PC-9 (cell line): ENCODE data around the gene ERI2. TPM values are rescaled to one million over a fixed set of nuclear protein-coding genes. Genes with fewer than 3 reads are reported as not detected.
A peak's percentile ranks its signal among the peaks of the same experiment; 100 is the strongest.

Source experiments
- BruUV-seq: library from RNA; stranded (reverse); fragments of 400-500 nt; replicated peaks from 2 replicates; lab custom pipeline; 2021; lab: Mats Ljungman, UMichigan
- CTCF ChIA-PET: fragments of 300-600 bp; sonication (Branson Sonifier 250); formaldehyde crosslinking; loops from one replicate; lab custom pipeline; 2022; ENCODE audit warnings: antibody characterized with exemption; lab: Charles Lee
- POLR2A ChIA-PET: fragments of 300-600 bp; sonication (Branson Sonifier 250); formaldehyde crosslinking; loops from one replicate; lab custom pipeline; 2022; ENCODE audit warnings: antibody characterized with exemption; ENCODE audit not compliant: unreplicated experiment; lab: Charles Lee
- DNase-seq, 2 experiments: peaks; one replicate each; pipeline versions ENCODE4 v3.0.0 to v3.0.0-alpha.2; 2015 to 2022; ENCODE audit warnings: mixed read lengths in 1 of 2
- H2AFZ ChIP-seq: fragments of 200-600 bp; sonication (generic); 2 replicates; pipeline ENCODE4 v1.8.1; 2017; ENCODE audit warnings: antibody characterized with exemption
- H3F3A ChIP-seq: fragments of 200-600 bp; sonication (generic); 2 replicates; pipeline ENCODE4 v1.8.1; 2017; ENCODE audit warnings: antibody characterized with exemption, mild to moderate bottlenecking, low read depth; ENCODE audit not compliant: insufficient read depth
- H3K27ac ChIP-seq: fragments of 200-600 bp; sonication (generic); 2 replicates; pipeline ENCODE4 v1.6.1; 2016; ENCODE audit warnings: mixed run types
- H3K27me3 ChIP-seq: fragments of 200-600 bp; sonication (generic); 2 replicates; pipeline ENCODE4 v1.6.1; 2016; ENCODE audit warnings: low read depth, mixed run types; ENCODE audit not compliant: insufficient read depth
- H3K36me3 ChIP-seq: fragments of 200-600 bp; sonication (generic); 2 replicates; pipeline ENCODE4 v1.6.1; 2016; ENCODE audit warnings: low read depth, mixed run types
- H3K4me1 ChIP-seq: fragments of 200-600 bp; sonication (generic); replicated peaks from 2 replicates; pipeline ENCODE4 v1.6.1; 2016; ENCODE audit warnings: mixed run types; ENCODE audit not compliant: insufficient read depth
- H3K4me2 ChIP-seq: fragments of 200-600 bp; sonication (generic); 2 replicates; pipeline ENCODE4 v1.6.1; 2017; ENCODE audit warnings: mixed run types
- H3K4me3 ChIP-seq: fragments of 200-600 bp; sonication (generic); 2 replicates; pipeline ENCODE4 v1.6.1; 2016; ENCODE audit warnings: mixed run types
- H3K79me2 ChIP-seq: fragments of 200-600 bp; sonication (generic); 2 replicates; pipeline ENCODE4 v1.6.1; 2017; ENCODE audit warnings: low read depth, mixed run types
- H3K9me2 ChIP-seq: fragments of 200-600 bp; sonication (generic); 2 replicates; pipeline ENCODE4 v1.8.1; 2017; ENCODE audit warnings: mild to moderate bottlenecking; ENCODE audit not compliant: insufficient read depth
- H3K9me3 ChIP-seq: fragments of 200-600 bp; sonication (generic); 2 replicates; pipeline ENCODE4 v1.8.1; 2016; ENCODE audit warnings: low read depth; ENCODE audit not compliant: insufficient read depth
- H4K20me1 ChIP-seq: fragments of 200-600 bp; sonication (generic); 2 replicates; pipeline ENCODE4 v1.8.1; 2017; ENCODE audit not compliant: insufficient read depth
- CTCF ChIP-seq: fragments of 200-600 bp; sonication (generic); conservative IDR thresholded peaks from 2 replicates; pipeline ENCODE4 v1.6.1; 2017; ENCODE audit warnings: mixed run types, antibody characterized with exemption, mild to moderate bottlenecking, moderate library complexity
- EZH2 ChIP-seq: fragments of 200-600 bp; sonication (generic); IDR thresholded peaks from 2 replicates; pipeline ENCODE4 v1.8.0; 2017; ENCODE audit warnings: antibody characterized with exemption, low read depth
- intact Hi-C: fragments of 100-400 bp; cut with micrococcal nuclease; formaldehyde crosslinking; loops from one replicate; pipeline ENCODE4 v1.10.0; 2022; ENCODE audit not compliant: unreplicated experiment
- total RNA-seq: library from RNA; stranded (reverse); gene quantifications from 2 replicates; pipeline ENCODE4 v1.2.3, GENCODE V29; 2021

ERI2 gene
- total RNA-seq, 1 experiment from 2014 or later, result 29.5 TPM

GRCh38 chr16:20853981-20854620 is 47.8 kb upstream of the ERI2 start:
- BruUV-seq, result no TSS peak
- ChIA-PET CTCF (no interaction called here), POLR2A (no interaction called here)
- H3K9me3 ChIP-seq, result no peaks in the 10 kb centered on the region
- peaks cover 33% of the 10 kb centered on the region for H3K4me1 ChIP-seq
- TF ChIP-seq CTCF (no peak), EZH2 (no peak)
- no peak overlapping the region for H2AFZ ChIP-seq
- no peak for DNase-seq
- no peaks in the 10 kb centered on the region for H3K79me2 ChIP-seq
- no peaks in the 10 kb centered on the region for H3K27me3 ChIP-seq
- no peaks in the 10 kb centered on the region for H3K9me2 ChIP-seq
- no peak overlapping the region for H3K27ac ChIP-seq
- intact Hi-C loops, result loop anchor here (1.0 to 5.0 kb wide), 3 partner anchors 21 to 248 kb away; no protein-coding TSS in a partner anchor
- H3K36me3 ChIP-seq, result 0 out of 2 replicates have a peak, but pooled peaks cover 5% of the 10 kb centered on the region
- H3F3A ChIP-seq, result peaks cover 18% of the 10 kb centered on the region; the same call in 1 of the 2 replicates
- no peak overlapping the region for H3K4me2 ChIP-seq
- no peaks in the 10 kb centered on the region; the same call in 1 of the 2 replicates for H4K20me1 ChIP-seq
- H3K4me3 ChIP-seq, result no peak overlapping the region

GRCh38 chr16:20853143-20853542 is 46.9 kb upstream of the ERI2 start:
- Histone ChIP-seq H3K4me3 (no peak overlapping the region), H3K4me2 (no peak overlapping the region), H3K9me2 (no peaks in the 10 kb centered on the region), H3K27me3 (no peaks in the 10 kb centered on the region), H4K20me1 (no peaks in the 10 kb centered on the region), H3F3A (peaks cover 18% of the 10 kb centered on the region; the same call in 1 of the 2 replicates), H2AFZ (no peak overlapping the region), H3K4me1 (peaks cover 33% of the 10 kb centered on the region), H3K36me3 (0 out of 2 replicates have a peak, but pooled peaks cover 5% of the 10 kb centered on the region), H3K79me2 (no peaks in the 10 kb centered on the region), H3K27ac (no peak overlapping the region), H3K9me3 (no peaks in the 10 kb centered on the region)
- TF ChIP-seq EZH2, result no peak
- TF ChIP-seq CTCF, result no peak
- BruUV-seq, result no TSS peak
- no peak for DNase-seq
- POLR2A ChIA-PET, result interaction anchor here (0.6 kb wide), 1 partner anchor 61 kb away, joined by 13 read pairs; no protein-coding TSS in a partner anchor
- intact Hi-C loops, result loop anchor here (5.0 kb wide), 2 partner anchors 84 to 249 kb away; no protein-coding TSS in a partner anchor
- CTCF ChIA-PET, result interaction anchor here (0.6 to 2.4 kb wide), 2 partner anchors 13 to 105 kb away, joined by 3 to 8 read pairs; no protein-coding TSS in a partner anchor

GRCh38 chr16:20851601-20852000 is 45.3 kb upstream of the ERI2 start:
- Histone ChIP-seq H3K27ac (peak overlapping the region; percentile 35; the same call in 1 of the 2 replicates), H3K27me3 (no peaks in the 10 kb centered on the region), H3K4me2 (peak overlapping the region; percentile 34), H3K9me2 (no peaks in the 10 kb centered on the region), H3K9me3 (no peaks in the 10 kb centered on the region), H3K4me3 (no peak overlapping the region), H3K79me2 (no peaks in the 10 kb centered on the region), H4K20me1 (no peaks in the 10 kb centered on the region), H3K36me3 (no peaks in the 10 kb centered on the region), H2AFZ (no peak overlapping the region), H3F3A (peaks cover 18% of the 10 kb centered on the region; the same call in 1 of the 2 replicates), H3K4me1 (peaks cover 33% of the 10 kb centered on the region)
- POLR2A ChIA-PET, result interaction anchor here (0.6 to 0.7 kb wide), 3 partner anchors 40 to 1132 kb away, joined by 4 to 11 read pairs (median 4); no protein-coding TSS in a partner anchor
- peak; percentile 73 to 85 for DNase-seq
- no peak for TF ChIP-seq EZH2
- TF ChIP-seq CTCF, result no peak
- intact Hi-C loops, result loop anchor here (1.0 to 5.0 kb wide), 8 partner anchors 27 to 1469 kb away; partner anchors contain the start of gene LDAF1
- CTCF ChIA-PET, result interaction anchor here (0.5 to 2.4 kb wide), 6 partner anchors 15 to 1715 kb away, joined by 3 to 9 read pairs (median 3); partner anchors contain the start of genes ERI2 and REXO5
- no TSS peak for BruUV-seq
